OCI-LY7 (cell line): Measurements from ENCODE around the gene NRG2. TPM values are rescaled to one million over a fixed set of nuclear protein-coding genes. Genes with fewer than 3 reads are reported as not detected.

ENCODE experiments used
- BruUV-seq: library from RNA; stranded (reverse); fragments of 400-500 nt; replicated peaks from 2 replicates; lab custom pipeline; 2021; lab: Mats Ljungman, UMichigan
- CTCF ChIA-PET: fragments of 300-600 bp; sonication (Branson Sonifier 250); formaldehyde crosslinking; loops from one replicate; lab custom pipeline; 2022; ENCODE audit warnings: antibody characterized with exemption; ENCODE audit not compliant: unreplicated experiment; lab: Charles Lee
- POLR2A ChIA-PET: fragments of 300-600 bp; sonication (Branson Sonifier 250); formaldehyde crosslinking; loops from one replicate; lab custom pipeline; 2022; ENCODE audit warnings: antibody characterized with exemption; lab: Charles Lee
- DNase-seq: peaks from one replicate; pipeline ENCODE4 v3.0.0-alpha.2; 2015; ENCODE audit warnings: low spot score
- H2AFZ ChIP-seq: fragments of 200-600 bp; sonication (generic), shearing (Covaris generic); 2 replicates; pipeline ENCODE4 v1.6.1; 2014; ENCODE audit warnings: mild to moderate bottlenecking, antibody characterized with exemption, low read length, moderate library complexity
- H3K27ac ChIP-seq: fragments of 200-600 bp; sonication (generic); 2 replicates; pipeline ENCODE4 v1.5.1; 2014; ENCODE audit warnings: mixed run types, low read depth, mild to moderate bottlenecking, moderate library complexity, low read length, inconsistent platforms; ENCODE audit not compliant: poor library complexity, severe bottlenecking
- H3K36me3 ChIP-seq: fragments of 200-600 bp; sonication (generic); 2 replicates; pipeline ENCODE4 v1.6.1; 2014; ENCODE audit warnings: mild to moderate bottlenecking, antibody characterized with exemption, low read length, moderate library complexity, mixed read lengths; ENCODE audit not compliant: insufficient read depth
- H3K4me1 ChIP-seq: fragments of 200-600 bp; sonication (generic); 2 replicates; pipeline ENCODE4 v1.5.1; 2014; ENCODE audit warnings: mild to moderate bottlenecking, low read length; ENCODE audit not compliant: insufficient read depth, poor library complexity, severe bottlenecking
- H3K4me2 ChIP-seq: fragments of 200-600 bp; sonication (generic); 2 replicates; pipeline ENCODE4 v1.6.1; 2014; ENCODE audit warnings: mild to moderate bottlenecking, low read length
- H3K4me3 ChIP-seq: fragments of 200-600 bp; sonication (generic); 2 replicates; pipeline ENCODE4 v1.5.1; 2014; ENCODE audit warnings: mild to moderate bottlenecking, low read depth, low read length; ENCODE audit not compliant: poor library complexity, severe bottlenecking
- H3K79me2 ChIP-seq: fragments of 200-600 bp; sonication (generic); 2 replicates; pipeline ENCODE4 v1.6.1; 2016; ENCODE audit warnings: low read depth, mild to moderate bottlenecking, low read length, moderate library complexity, mixed read lengths; ENCODE audit not compliant: insufficient read depth
- H3K9me2 ChIP-seq: fragments of 200-600 bp; sonication (generic); 2 replicates; pipeline ENCODE4 v1.6.1; 2016; ENCODE audit warnings: mild to moderate bottlenecking, low read length, mixed read lengths; ENCODE audit not compliant: insufficient read depth
- H3K9me3 ChIP-seq: fragments of 200-600 bp; sonication (generic); 2 replicates; pipeline ENCODE4 v1.6.1; 2014; ENCODE audit warnings: mild to moderate bottlenecking, mixed run types, low read length, mixed read lengths
- H4K20me1 ChIP-seq: fragments of 200-600 bp; sonication (generic); 2 replicates; pipeline ENCODE4 v1.6.1; 2014; ENCODE audit warnings: mild to moderate bottlenecking, antibody characterized with exemption, low read length, moderate library complexity, mixed read lengths; ENCODE audit not compliant: insufficient read depth
- EZH2phosphoT487 ChIP-seq: fragments of 200-600 bp; sonication (generic); IDR thresholded peaks from 2 replicates; pipeline ENCODE4 v1.6.1; 2018; ENCODE audit warnings: low read depth, borderline replicate concordance, mild to moderate bottlenecking, mixed run types, antibody characterized with exemption, low read length, moderate library complexity, mixed read lengths
- intact Hi-C: fragments of 100-400 bp; cut with micrococcal nuclease; formaldehyde crosslinking; loops from one replicate; pipeline ENCODE4 v1.10.0; 2022; ENCODE audit not compliant: unreplicated experiment
- total RNA-seq, 2 experiments: library from RNA; depleted of rRNA in 1 of 2; stranded (reverse); fragments of >200 nt in 1 of 2; shearing (Covaris generic) in 1 of 2; gene quantifications; 2 replicates each; pipeline ENCODE4 v1.2.3, GENCODE V29; 2014 to 2022
- TF ChIP-seq, protein P1 (sequence below): fragments of 200-600 bp; sonication (generic); conservative IDR thresholded peaks from 2 replicates; pipeline ENCODE4 v1.5.1; 2014; ENCODE audit warnings: mild to moderate bottlenecking, antibody characterized with exemption, low read length, moderate library complexity, mixed read lengths

Gene NRG2
- total RNA-seq, 2 experiments from 2014 or later, result 1.7 TPM; not detected in 1

DNA sequence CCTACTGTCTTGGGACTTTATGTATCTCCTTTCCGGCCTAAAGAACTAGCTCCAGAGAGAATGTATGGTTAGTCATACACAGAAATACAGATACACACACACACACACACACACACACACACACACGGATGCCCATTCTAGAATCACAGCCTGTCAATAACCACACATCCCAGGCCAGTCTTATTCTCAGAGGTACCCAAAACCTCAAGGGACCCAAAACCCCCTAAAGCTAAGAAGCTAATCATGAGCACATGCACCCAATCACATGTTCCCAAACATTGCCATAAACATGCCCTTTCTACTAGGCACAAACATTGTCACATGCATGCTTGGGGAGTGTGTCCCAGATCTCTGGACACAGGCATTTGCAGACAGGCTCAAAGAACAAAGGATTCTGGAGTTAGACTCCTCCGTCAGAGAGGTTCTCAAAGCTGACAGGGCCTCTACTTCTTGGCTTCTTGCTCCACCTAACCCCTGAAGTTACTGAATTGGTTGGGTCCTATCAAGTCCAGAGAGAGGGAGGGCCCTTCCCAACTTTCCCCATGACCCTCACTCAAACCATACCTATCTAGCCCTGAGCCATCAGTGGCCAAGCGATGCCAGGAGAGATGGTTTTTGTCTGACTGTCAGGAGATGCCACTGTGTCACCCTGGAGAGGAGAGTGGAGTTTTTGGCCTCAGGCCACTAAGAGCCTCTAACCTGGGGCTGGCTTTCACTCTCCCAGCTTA, 78.7 kb downstream of the NRG2 start:
- no peak overlapping the region for H3K4me2 ChIP-seq
- no peak overlapping the region for H3K27ac ChIP-seq
- CTCF ChIA-PET, result no interaction called here
- no peak for DNase-seq
- no peaks in the 10 kb centered on the region for H3K79me2 ChIP-seq
- no peaks in the 10 kb centered on the region for H3K4me1 ChIP-seq
- no peaks in the 10 kb centered on the region for H3K9me3 ChIP-seq
- no TSS peak for BruUV-seq
- H3K9me2 ChIP-seq, result no peaks in the 10 kb centered on the region
- POLR2A ChIA-PET, result interaction anchor here (0.6 to 0.7 kb wide), 2 partner anchors 28 to 1694 kb away, joined by 3 to 4 read pairs; no protein-coding TSS in a partner anchor
- H4K20me1 ChIP-seq, result no peaks in the 10 kb centered on the region
- no peak for TF ChIP-seq EZH2phosphoT487
- TF ChIP-seq, protein P1, sequence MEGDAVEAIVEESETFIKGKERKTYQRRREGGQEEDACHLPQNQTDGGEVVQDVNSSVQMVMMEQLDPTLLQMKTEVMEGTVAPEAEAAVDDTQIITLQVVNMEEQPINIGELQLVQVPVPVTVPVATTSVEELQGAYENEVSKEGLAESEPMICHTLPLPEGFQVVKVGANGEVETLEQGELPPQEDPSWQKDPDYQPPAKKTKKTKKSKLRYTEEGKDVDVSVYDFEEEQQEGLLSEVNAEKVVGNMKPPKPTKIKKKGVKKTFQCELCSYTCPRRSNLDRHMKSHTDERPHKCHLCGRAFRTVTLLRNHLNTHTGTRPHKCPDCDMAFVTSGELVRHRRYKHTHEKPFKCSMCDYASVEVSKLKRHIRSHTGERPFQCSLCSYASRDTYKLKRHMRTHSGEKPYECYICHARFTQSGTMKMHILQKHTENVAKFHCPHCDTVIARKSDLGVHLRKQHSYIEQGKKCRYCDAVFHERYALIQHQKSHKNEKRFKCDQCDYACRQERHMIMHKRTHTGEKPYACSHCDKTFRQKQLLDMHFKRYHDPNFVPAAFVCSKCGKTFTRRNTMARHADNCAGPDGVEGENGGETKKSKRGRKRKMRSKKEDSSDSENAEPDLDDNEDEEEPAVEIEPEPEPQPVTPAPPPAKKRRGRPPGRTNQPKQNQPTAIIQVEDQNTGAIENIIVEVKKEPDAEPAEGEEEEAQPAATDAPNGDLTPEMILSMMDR, result no peak
- H3K4me3 ChIP-seq, result no peak overlapping the region
- intact Hi-C loops, result no loop called here
- no peaks in the 10 kb centered on the region for H3K36me3 ChIP-seq
- H2AFZ ChIP-seq, result no peak overlapping the region

DNA sequence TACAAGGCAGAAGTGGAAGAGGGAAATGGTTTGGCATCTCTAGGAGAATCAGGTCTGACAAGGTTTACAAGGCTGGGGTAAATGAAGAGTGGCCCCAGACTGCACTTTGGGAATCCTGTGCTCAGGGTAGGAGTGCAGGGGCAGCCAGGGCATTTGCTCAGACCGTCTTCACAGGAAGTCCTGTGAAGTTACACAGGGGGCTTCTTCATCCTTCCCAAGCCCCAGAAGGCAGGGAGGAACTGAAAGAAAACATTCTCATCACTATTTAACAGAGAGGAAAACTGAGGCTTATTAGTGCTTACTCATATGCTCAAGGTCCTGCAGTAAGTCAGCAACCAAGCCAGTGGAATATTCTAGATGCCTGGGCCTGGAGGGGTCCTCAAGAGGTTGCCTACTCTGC, 80.7 kb downstream of the NRG2 start:
- intact Hi-C loops, result no loop called here
- no peak for TF ChIP-seq EZH2phosphoT487
- TF ChIP-seq, protein P1, result no peak
- BruUV-seq, result no TSS peak
- Histone ChIP-seq H3K4me1 (no peaks in the 10 kb centered on the region), H3K9me2 (no peaks in the 10 kb centered on the region), H3K9me3 (no peaks in the 10 kb centered on the region), H2AFZ (no peak overlapping the region), H3K36me3 (no peaks in the 10 kb centered on the region), H3K4me3 (no peak overlapping the region), H3K27ac (no peak overlapping the region), H4K20me1 (no peaks in the 10 kb centered on the region), H3K79me2 (no peaks in the 10 kb centered on the region), H3K4me2 (no peak overlapping the region)
- DNase-seq, result no peak
- ChIA-PET POLR2A (no interaction called here), CTCF (no interaction called here)

DNA sequence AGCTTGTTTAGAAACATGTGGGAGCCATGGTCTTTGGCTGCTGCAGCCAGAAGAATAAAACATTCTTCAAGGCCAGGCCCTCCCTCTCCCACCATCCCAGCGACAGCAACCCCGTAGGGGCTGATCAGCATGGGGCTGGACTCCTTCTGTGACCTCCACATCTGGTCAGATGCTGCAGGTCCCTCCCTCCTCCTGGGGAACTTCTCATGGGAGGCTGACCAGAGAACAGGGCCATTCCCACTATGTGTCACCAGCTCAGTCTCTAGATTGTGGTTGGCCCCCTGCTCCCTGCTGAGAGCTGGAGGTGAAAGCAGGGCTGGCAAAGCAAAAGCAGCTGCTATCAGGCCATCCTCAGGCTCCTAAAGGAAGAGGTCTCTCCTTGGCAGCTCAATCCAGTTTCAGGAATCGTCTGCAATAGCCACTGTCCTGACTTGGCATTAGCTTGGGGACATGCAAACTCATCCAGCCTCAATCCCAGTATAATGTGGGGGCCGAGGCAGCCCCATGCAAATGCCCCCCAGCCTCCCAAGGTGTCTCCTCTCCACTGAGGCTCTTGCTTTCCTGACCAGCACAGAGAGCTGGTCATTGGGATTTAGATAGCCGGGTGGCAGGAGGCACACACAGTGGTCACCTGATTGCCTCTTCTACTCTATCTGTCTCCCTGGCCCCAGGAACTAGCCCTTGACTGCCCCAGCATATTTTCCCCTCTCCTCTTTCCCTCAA, 81.5 kb downstream of the NRG2 start:
- CTCF ChIA-PET, result no interaction called here
- no peaks in the 10 kb centered on the region for H3K4me1 ChIP-seq
- H3K9me2 ChIP-seq, result no peaks in the 10 kb centered on the region
- H3K79me2 ChIP-seq, result no peaks in the 10 kb centered on the region
- H3K4me2 ChIP-seq, result no peak overlapping the region
- H4K20me1 ChIP-seq, result no peaks in the 10 kb centered on the region
- TF ChIP-seq, protein P1, result no peak
- no peak for TF ChIP-seq EZH2phosphoT487
- intact Hi-C loops, result no loop called here
- H3K36me3 ChIP-seq, result no peaks in the 10 kb centered on the region
- H3K9me3 ChIP-seq, result no peaks in the 10 kb centered on the region
- POLR2A ChIA-PET, result interaction anchor here (0.5 to 0.6 kb wide), 2 partner anchors 32 to 40 kb away, joined by 3 read pairs; no protein-coding TSS in a partner anchor
- no peak overlapping the region for H3K4me3 ChIP-seq
- H2AFZ ChIP-seq, result no peak overlapping the region
- H3K27ac ChIP-seq, result no peak overlapping the region
- BruUV-seq, result no TSS peak
- DNase-seq, result no peak
